Stimulated activated naive CD4-positive, alpha-beta T cell treated with Interleukin-2 at 50 U/mL for 16 hours (primary cell): ENCODE measurements around the gene DDN.

Experiments
- DNase-seq: peaks from one replicate; lab custom pipeline; 2025; lab: John Stamatoyannopoulos, UW

Gene DDN

GRCh38 chr12:48981757-48982157 lies 17.4 kb downstream of the DDN start:
- DNase-seq, result no peak

GRCh38 chr12:48980953-48981756 lies 18.0 kb downstream of the DDN start:
- DNase-seq, result peak; percentile 46

GRCh38 chr12:48980389-48980952 lies 18.7 kb downstream of the DDN start:
- DNase-seq, result peak; percentile 23

- DNase-seq, result peak; percentile 16
These were observed 19.4 kb downstream of the DDN start for GRCh38 chr12:48979602-48980388.

GRCh38 chr12:48978741-48979601 lies 20.2 kb downstream of the DDN start:
- no peak for DNase-seq

- DNase-seq, result no peak
These were observed 20.9 kb downstream of the DDN start, which contains the start of gene WNT1 for GRCh38 chr12:48978291-48978740. Gene WNT1, plus strand, starts transcription at chr12:48978322. Its CDS starts 329 bp downstream, at chr12:48978651.

GRCh38 chr12:48977290-48978281 lies 21.6 kb downstream of the DDN start:
- peak; percentile 84 for DNase-seq

- peak; percentile 15 for DNase-seq
These were observed 25.1 kb downstream of the DDN start for GRCh38 chr12:48973941-48974673.

- DNase-seq, result no peak
These were observed 25.6 kb downstream of the DDN start for GRCh38 chr12:48973531-48973930.

GRCh38 chr12:48972952-48973483 lies 26.2 kb downstream of the DDN start:
- no peak for DNase-seq

GRCh38 chr12:48972213-48972951 lies 26.8 kb downstream of the DDN start:
- peak; percentile 26 for DNase-seq

GRCh38 chr12:48970702-48971334 lies 28.4 kb downstream of the DDN start:
- DNase-seq, result no peak

- peak; percentile 44 for DNase-seq
These were observed 29.1 kb downstream of the DDN start for GRCh38 chr12:48969833-48970701.

GRCh38 chr12:48969160-48969771 lies 29.9 kb downstream of the DDN start:
- no peak for DNase-seq

- DNase-seq, result no peak
These were observed 30.7 kb downstream of the DDN start for GRCh38 chr12:48968467-48968866.

- DNase-seq, result no peak
These were observed 31.2 kb downstream of the DDN start for GRCh38 chr12:48967991-48968390.
